Astrocyte of the spinal cord (primary cell): ENCODE data around the gene PBRM1.
"Not testable (repeated sequence)": the region's sequence is repeated elsewhere in the genome, so short reads cannot be mapped to it uniquely, and the experiment has no call there.

Experiments used
- DNase-seq: peaks from one replicate; pipeline ENCODE4 v3.0.0; 2011; ENCODE audit warnings: low read depth, low spot score
- H3K4me3 ChIP-seq: 2 replicates; pipeline ENCODE4 v1.5.1; 2011; ENCODE audit warnings: low read depth, mild to moderate bottlenecking, low read length, moderate library complexity
- in situ Hi-C: cut with HindIII; loops from 2 replicates; pipeline ENCODE4 v1.10.0; 2017; ENCODE audit warnings: low sequenced_read_pairs
- TF ChIP-seq, protein P1 (sequence below): IDR thresholded peaks from 2 replicates; pipeline ENCODE4 v1.5.1; 2012; ENCODE audit warnings: low read depth, mild to moderate bottlenecking, low read length, inconsistent platforms

PBRM1 gene

DNA sequence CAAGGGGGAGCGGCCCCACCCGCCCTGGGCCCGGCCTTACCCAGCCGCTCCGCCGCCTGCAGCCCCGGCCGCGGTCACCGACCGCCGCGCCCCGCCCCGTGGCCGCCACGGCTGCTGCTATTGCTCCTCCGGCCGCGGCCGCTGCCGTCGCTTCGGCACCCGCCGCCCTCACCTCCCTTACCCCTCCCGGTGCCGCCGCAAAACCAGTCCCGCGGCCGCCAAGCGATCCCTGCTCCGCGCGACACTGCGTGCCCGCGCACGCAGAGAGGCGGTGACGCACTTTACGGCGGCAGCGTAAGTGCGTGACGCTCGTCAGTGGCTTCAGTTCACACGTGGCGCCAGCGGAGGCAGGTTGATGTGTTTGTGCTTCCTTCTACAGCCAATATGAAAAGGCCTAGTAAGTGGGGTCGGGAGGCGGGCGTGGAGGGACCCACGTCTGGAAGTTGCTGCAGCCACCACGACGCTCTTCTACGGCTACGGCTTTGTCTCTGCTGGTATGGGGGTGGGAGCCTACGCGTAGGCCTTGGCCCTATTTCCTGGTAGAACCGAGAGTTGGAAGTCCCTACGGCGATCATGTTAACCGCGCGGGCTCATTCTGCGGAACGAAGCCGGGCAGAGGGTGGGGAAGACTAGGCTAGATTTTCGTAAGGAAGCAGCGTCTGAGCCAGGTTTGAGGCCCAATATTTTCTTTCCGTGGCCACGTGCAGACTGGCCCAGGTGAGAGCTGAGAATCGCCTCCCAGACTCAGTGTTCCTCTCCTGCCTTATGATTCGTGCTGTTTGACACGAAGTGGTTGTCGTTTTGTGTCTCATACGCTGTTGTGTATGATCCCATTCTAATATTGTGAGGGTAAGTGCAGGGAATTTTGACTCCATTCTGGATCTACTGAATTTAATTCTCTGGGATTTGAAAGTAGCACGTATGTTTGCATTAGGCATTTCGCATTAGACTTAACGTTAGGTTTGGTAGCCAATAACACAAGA is at the start of gene PBRM1, which contains the start of gene GNL3:
Gene PBRM1, minus strand, starts transcription at position 205 of the 983 bp plus-strand sequence.
Gene GNL3, plus strand, starts transcription at position 324 of the 983 bp plus-strand sequence. Its CDS starts 61 bp downstream, at position 385.
- TF ChIP-seq, protein P1, sequence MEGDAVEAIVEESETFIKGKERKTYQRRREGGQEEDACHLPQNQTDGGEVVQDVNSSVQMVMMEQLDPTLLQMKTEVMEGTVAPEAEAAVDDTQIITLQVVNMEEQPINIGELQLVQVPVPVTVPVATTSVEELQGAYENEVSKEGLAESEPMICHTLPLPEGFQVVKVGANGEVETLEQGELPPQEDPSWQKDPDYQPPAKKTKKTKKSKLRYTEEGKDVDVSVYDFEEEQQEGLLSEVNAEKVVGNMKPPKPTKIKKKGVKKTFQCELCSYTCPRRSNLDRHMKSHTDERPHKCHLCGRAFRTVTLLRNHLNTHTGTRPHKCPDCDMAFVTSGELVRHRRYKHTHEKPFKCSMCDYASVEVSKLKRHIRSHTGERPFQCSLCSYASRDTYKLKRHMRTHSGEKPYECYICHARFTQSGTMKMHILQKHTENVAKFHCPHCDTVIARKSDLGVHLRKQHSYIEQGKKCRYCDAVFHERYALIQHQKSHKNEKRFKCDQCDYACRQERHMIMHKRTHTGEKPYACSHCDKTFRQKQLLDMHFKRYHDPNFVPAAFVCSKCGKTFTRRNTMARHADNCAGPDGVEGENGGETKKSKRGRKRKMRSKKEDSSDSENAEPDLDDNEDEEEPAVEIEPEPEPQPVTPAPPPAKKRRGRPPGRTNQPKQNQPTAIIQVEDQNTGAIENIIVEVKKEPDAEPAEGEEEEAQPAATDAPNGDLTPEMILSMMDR, result no peak
- in situ Hi-C loops, result no loop called here
- H3K4me3 ChIP-seq, result peak within 1 kb of the TSS; percentile 91
- peak; percentile 98 for DNase-seq

DNA sequence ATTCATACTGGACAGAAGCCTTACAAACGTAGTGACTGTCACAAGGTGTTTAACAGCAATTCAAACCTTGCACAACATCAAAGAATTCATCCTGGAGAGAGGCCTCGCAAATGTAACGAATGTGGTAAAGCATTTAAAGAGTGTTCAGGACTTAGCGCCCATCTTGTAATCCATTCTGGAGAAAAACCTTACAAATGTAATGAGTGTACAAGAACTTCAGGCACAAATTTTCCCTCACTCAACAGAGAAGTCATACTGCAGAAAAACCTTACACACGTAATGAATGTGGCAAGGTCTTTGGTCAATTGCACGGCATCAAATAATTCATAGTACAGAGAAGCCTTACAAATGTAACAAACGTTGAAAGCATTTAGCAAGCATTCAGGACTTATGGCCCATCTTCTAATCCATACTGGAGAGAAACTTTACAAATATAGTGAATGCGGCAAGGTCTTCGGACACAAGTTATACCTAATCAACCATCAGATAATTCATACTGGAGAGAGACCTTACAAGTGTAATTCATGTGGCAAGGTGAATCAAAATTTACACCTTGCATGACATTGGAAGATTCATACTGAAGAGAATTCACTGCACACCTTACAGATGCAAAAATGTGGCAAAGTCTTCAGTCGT is 47.7 kb upstream of the PBRM1 start:
- in situ Hi-C loops, result no loop called here
- no peak overlapping the region for H3K4me3 ChIP-seq
- DNase-seq, result no peak
- TF ChIP-seq, protein P1, result no peak

DNA sequence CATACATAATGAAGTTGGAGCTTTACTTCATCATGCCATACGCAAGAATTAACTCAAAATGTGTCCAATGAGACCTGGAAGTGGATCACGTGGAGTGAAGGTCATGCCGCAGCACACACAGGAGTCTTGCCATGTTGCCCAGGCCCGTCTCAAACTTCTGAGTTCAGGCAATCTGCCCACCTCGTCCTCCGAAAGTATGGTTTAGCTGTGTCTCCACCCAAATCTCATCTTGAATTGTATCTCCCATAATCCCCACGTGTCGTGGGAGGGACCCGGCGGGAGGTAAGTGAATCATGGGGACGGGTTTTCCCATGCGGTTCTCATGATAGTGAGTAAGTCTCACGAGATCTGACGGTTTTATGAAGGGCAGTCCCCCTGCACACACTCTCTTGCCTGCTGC is 45.9 kb upstream of the PBRM1 start:
- no peak for DNase-seq
- H3K4me3 ChIP-seq, result no peak overlapping the region
- TF ChIP-seq, protein P1, result no peak
- in situ Hi-C loops, result no loop called here

DNA sequence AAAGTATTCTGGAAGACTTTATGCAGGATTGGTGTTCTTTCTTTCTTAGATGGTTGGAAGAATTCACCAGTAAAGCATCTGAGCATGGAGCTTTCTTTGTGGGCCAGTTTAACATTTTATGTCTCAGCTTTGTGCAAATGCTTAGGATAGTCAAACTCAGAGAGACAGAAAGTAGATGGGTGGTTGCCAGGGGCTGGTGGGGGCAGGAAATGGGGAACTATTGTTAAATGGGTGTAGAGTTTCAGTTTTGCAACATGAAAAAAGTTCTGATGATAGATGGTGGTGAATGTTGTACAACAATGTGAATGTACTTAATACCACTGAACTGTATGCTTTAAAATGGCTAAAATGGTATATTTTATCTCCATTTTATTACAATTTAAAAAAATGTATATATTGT is 45.0 kb upstream of the PBRM1 start:
- H3K4me3 ChIP-seq, result no peak overlapping the region
- no peak for DNase-seq
- in situ Hi-C loops, result no loop called here
- TF ChIP-seq, protein P1, result no peak

DNA sequence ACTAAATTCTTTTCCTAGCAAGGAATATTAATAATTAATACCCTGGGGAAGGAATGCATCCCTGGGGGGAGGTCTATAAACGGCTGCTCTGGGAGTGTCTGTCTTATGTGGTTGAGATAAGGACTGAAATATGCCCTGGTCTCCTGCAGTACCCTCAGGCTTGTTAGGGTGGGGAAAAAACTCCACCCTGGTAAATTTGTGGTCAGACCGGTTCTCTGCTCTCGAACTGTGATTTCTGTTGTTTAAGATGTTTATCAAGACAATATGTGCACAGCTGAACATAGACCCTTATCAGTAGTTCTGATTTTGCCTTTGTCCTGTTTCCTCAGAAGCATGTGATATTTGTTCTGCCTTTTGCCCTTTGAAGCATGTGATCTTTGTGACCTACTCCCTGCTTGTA is 43.0 kb upstream of the PBRM1 start:
- in situ Hi-C loops, DNase-seq, H3K4me3 ChIP-seq: not testable (repeated sequence)

DNA sequence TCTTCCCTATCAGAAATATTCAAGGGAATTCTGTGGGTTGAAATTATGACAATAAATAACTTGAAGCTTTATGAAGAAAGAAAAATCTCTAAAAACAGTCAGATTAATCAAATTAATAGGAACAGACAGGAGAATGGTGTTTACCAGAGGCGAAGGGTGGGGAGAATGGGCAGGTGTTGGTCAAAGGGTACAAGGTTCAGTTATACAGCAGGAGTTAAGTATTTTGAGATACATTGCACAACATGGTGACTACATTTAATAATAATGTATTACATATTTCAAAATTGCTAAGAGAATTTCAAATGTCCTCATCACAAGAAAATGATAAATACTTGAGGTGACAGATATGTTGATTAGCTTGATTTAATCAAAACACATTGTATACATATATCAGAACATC is 38.8 kb upstream of the PBRM1 start:
- in situ Hi-C loops, result no loop called here
- DNase-seq, result no peak
- H3K4me3 ChIP-seq, result no peak overlapping the region
- TF ChIP-seq, protein P1, result no peak

DNA sequence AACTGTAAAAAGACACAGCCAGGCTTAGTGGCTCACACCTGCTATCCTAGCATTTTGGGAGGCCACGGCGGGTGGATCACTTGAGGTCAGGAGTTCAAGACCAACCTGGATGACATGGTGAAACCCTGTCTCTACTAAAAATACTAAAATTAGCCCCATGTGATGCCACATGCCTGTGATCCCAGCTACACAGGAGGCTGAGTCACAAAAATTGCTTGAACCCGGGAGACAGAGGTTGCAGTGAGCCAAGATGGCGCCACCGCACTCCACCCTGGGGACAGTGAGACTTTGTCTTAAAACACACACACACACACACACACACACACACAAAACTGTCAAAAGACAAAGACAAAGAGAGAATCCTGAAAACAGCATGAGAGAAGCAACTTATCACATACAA is 38.2 kb upstream of the PBRM1 start:
- no peak overlapping the region for H3K4me3 ChIP-seq
- TF ChIP-seq, protein P1, result no peak
- in situ Hi-C loops, result no loop called here

More for the DNA sequence above, 38.2 kb upstream of the PBRM1 start:
- no peak for DNase-seq
